Omental fat pad (tissue), 4 donors: ENCODE data around the gene GADD45G. TPM values are rescaled to one million over a fixed set of nuclear protein-coding genes. Genes with fewer than 3 reads are reported as not detected.

Source experiments
- ATAC-seq: fragments of 150-250 bp; one replicate; pipeline ENCODE4 v1.9.1; 2016; ENCODE audit warnings: mild to moderate bottlenecking, moderate library complexity; ENCODE audit not compliant: low FRiP score
- DNase-seq: peaks from one replicate; pipeline ENCODE4 v3.0.0-alpha.2; 2019; ENCODE audit warnings: low spot score
- total RNA-seq, 4 donors: library from RNA; depleted of rRNA; stranded (reverse); fragments of >200 nt; gene quantifications; one replicate each; pipeline ENCODE4 v1.1.0, GENCODE V29; 2016
- TF ChIP-seq, protein P1 (sequence below), 3 donors: fragments of 450-650 bp; IDR thresholded peaks; one replicate each; pipeline ENCODE4 v1.5.1; 2016 to 2017; ENCODE audit warnings: antibody characterized with exemption in 3 of 3, mild to moderate bottlenecking in 3 of 3, moderate library complexity in 2 of 3

GADD45G gene
- total RNA-seq, 4 donors from 2014 or later: 5.1 to 23.8 (median 16.1) TPM

DNA sequence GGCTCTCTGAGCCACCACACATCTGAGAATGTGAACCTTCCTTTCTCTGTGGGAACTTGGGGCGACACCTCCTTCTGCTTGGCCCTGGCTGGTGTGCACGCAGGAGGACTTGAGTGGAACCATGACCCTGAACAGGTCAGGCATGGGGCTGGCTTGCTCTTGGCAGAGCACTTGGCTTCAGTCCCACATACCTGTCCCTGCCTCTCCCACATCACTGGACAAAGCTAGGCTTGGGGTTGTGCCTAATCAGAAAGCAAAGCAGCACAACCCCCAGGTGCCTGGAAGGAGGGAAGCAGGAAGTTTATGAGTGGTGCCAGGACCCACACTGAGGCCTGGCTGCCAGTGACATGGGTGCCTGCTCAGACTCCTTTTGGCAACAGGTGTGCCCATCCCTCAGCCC lies 13.2 kb downstream of the GADD45G start:
- DNase-seq: no peak
- ATAC-seq: no peak
- TF ChIP-seq, protein P1, sequence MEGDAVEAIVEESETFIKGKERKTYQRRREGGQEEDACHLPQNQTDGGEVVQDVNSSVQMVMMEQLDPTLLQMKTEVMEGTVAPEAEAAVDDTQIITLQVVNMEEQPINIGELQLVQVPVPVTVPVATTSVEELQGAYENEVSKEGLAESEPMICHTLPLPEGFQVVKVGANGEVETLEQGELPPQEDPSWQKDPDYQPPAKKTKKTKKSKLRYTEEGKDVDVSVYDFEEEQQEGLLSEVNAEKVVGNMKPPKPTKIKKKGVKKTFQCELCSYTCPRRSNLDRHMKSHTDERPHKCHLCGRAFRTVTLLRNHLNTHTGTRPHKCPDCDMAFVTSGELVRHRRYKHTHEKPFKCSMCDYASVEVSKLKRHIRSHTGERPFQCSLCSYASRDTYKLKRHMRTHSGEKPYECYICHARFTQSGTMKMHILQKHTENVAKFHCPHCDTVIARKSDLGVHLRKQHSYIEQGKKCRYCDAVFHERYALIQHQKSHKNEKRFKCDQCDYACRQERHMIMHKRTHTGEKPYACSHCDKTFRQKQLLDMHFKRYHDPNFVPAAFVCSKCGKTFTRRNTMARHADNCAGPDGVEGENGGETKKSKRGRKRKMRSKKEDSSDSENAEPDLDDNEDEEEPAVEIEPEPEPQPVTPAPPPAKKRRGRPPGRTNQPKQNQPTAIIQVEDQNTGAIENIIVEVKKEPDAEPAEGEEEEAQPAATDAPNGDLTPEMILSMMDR (IDR thresholded peaks at IDR 0.05): no peak

DNA sequence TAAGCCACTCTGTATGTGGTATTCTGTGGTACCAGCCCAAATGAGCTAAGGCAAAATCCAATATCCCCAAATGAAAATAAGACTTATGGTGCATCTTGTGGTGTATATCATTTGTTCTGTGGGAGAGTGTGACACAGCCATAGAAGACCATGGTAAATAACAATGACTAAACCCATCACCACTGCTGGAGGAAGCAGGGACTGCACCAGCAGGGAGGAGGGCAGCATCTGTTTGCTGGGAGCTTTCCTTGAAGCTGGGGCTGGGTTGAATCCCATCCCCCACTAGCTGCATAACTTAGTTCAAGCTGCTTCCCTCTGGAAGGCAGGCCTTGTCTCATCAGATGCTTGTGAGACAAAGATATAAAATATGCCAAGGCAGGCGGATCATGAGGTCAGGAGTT lies 14.2 kb downstream of the GADD45G start:
- DNase-seq: no peak
- no peak for ATAC-seq
- TF ChIP-seq, protein P1 (IDR thresholded peaks at IDR 0.05): no peak

DNA sequence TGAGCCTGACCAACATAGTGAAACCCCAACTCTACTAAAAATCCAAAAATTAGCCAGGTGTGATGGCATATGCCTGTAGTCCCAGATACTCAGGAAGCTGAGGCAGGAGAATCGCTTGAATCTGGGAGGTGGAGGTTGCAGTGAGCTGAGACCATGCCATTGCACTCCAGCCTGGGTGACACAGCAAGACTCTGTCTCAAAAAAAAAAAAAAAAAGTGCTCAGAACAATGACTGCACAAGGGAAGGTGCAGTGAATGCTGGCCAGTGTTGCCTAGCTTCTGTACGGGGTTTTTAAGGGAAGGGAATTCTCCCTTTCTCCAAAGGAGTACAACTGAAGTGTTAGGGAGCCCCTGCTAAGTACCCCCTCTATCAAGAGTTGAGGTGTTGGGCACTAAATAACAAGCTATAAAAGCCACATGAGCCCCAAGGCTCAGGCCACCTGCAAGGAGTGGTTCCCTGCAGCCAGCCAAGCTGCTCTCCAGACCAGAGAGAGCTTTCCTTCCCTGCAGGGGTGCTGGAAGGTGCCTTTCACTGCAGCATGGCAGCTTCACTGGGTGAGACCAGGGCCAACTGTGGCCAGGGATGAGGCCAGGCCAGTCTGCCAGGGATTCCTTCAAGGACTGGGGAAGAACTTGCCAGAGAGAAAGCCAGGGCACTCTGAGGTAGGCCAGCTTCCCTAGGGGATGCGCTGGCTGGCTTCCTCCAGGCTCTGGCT lies 14.8 kb downstream of the GADD45G start:
- DNase-seq (no peak), ATAC-seq (no peak)
- TF ChIP-seq, protein P1 (IDR thresholded peaks at IDR 0.05): no peak

DNA sequence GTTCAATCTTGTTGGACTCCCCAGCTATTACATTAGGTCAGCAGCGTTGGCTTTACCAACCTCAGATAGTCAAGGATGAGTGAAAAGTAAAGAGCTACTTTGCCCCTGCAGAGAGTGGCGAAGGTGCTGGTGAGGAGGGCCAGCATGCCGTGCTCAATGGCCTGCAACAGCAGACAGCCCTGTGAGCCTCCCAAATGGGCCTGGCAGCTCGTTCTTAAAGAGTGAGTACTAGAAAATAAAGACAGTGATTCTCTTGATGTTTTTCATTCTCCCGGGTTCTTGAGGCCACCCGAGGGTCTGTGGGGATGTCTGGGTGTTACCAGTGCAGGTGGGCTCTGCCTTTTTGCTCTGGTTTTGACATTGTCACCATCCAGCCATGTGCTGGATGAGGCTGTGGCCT lies 16.2 kb downstream of the GADD45G start:
- ATAC-seq: no peak
- DNase-seq: no peak
- TF ChIP-seq, protein P1 (IDR thresholded peaks at IDR 0.05): no peak

DNA sequence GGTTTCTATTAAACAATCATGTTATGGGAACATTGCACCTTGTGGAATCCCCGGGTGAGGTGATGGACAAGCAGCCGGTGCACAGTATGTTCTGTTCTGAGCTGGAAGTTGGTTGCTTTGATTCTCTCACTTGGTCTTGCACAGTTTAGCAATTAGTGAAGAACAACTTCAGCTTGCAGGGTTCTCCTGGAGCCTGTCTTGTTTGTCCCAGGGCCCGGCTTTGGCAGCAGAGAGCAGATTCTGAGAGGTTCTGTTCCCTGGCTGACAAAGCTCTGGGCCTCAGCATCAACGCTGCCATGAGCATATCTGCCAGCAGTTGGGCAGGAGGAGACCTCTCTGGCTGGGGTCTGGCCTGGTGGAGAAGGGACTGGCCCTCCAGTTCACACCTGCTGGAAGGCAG lies 16.9 kb downstream of the GADD45G start:
- ATAC-seq (no peak), DNase-seq (no peak)
- TF ChIP-seq, protein P1 (IDR thresholded peaks at IDR 0.05): no peak

DNA sequence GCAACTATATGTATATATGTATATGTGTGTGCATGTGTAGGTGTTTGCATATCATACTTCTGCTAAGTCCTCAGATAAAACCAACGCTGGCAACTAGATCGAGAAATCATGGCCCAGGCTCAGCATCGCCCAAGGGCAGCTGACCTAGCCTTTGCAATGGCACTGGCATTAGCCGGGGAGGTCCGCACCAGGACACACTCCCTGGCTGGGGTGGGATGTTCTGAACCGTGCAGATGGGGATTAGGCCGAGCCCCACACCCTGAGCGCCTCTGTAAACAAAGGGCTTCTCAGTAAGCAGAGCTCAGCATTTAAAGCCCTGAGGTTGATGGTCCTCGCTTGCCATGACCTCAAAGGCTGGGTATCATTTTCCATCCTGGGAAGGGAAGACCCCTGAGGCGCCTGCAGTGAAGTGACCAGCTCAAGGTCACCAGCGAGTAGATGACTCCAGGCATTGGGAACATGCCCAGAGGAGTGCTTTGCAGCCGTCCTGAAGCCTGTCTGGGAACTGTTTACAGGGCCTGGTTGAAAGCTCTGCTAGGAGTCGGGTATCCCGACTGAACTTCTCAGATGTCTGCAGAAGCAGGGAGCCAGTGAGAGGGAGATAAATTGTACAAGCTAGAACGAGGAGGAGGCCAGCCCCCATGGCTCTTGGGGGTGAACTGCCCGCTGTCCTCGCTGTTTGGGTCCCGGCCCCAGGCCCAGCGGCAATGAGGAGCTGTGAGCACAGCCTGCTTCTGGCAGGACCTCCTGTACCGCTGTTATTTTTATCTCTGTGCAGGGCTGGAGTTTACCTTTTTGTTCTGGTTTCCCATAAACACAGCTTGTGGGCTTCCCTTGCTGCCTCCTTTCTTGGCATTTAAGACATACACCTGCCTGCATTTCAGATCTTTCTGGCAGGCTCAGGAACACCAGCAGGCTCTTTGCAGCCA lies 18.4 kb downstream of the GADD45G start:
- TF ChIP-seq, protein P1 (IDR thresholded peaks at IDR 0.05): no peak
- no peak for DNase-seq

More for the DNA sequence above, 18.4 kb downstream of the GADD45G start:
- ATAC-seq: no peak
